ENCODE measurements around the gene TYSND1. TPM values are rescaled to one million over a fixed set of nuclear protein-coding genes. Genes with fewer than 3 reads are reported as not detected.

Gene TYSND1
- total RNA-seq, 2 donors from 2014 or later: 13.1 to 23.8 TPM

DNA sequence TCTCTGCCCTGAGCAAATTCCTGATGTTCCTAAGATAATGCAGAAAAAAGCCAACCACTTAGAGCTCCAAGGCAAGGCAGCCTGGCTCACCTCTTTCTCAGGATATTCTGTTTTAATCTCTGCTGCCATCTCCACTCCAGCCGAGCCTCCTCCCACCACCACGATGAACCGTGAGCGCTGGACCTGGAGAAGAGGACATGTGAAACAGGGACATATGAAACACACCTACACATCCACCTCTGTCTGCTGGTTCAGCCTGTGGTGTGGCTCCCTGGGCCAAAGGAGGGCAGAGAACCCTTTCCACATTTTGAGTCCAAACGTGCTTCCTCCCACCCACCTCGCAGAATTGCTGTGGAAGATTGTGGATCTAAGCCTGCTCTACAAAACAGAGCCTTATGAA is 26.1 kb downstream of the TYSND1 start:
- Histone ChIP-seq H3K4me1 (no peaks in the 10 kb centered on the region), H3K9ac (ENCODE audit: low read depth in 2 of 2, low read length in 2 of 2) (no peak overlapping the region), H3K27me3 (no peaks in the 10 kb centered on the region), H3K36me3 (no peaks in the 10 kb centered on the region), H3K4me3 (no peak overlapping the region), H3K27ac (no peak overlapping the region), H3K9me3 (no peaks in the 10 kb centered on the region)
- intact Hi-C loops (cut with DNase I): no loop called here
- TF ChIP-seq, protein P1, sequence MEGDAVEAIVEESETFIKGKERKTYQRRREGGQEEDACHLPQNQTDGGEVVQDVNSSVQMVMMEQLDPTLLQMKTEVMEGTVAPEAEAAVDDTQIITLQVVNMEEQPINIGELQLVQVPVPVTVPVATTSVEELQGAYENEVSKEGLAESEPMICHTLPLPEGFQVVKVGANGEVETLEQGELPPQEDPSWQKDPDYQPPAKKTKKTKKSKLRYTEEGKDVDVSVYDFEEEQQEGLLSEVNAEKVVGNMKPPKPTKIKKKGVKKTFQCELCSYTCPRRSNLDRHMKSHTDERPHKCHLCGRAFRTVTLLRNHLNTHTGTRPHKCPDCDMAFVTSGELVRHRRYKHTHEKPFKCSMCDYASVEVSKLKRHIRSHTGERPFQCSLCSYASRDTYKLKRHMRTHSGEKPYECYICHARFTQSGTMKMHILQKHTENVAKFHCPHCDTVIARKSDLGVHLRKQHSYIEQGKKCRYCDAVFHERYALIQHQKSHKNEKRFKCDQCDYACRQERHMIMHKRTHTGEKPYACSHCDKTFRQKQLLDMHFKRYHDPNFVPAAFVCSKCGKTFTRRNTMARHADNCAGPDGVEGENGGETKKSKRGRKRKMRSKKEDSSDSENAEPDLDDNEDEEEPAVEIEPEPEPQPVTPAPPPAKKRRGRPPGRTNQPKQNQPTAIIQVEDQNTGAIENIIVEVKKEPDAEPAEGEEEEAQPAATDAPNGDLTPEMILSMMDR (IDR thresholded peaks at IDR 0.05): no peak
- DNase-seq: no peak

DNA sequence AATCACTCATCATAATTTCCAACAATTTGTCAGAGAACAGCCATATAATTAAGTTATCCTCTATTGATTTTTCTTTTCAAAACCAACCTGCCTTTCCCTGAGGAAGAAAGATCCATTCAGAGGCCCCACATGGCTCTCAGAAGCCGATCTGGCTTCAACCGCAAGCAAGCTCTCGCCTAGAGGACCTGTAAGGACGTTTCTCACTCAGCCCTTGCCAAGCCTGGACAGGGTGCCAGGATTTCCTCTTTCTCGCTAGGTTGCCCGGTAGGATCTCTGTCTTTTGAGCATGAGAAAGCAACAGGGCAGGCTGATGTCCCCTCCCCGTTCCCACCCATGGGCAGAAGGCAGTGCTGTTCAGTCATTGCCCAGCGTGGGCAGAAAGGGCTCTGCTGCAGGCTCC is 26.9 kb downstream of the TYSND1 start:
- H3K4me1 ChIP-seq: no peaks in the 10 kb centered on the region
- no peak overlapping the region for H3K27ac ChIP-seq
- H3K27me3 ChIP-seq: no peaks in the 10 kb centered on the region
- no peaks in the 10 kb centered on the region for H3K9me3 ChIP-seq
- TF ChIP-seq, protein P1 (IDR thresholded peaks at IDR 0.05): no peak
- DNase-seq: no peak
- no peak overlapping the region for H3K4me3 ChIP-seq
- intact Hi-C loops (cut with DNase I): no loop called here
- H3K9ac ChIP-seq (ENCODE audit: low read depth in 2 of 2, low read length in 2 of 2): no peak overlapping the region
- no peaks in the 10 kb centered on the region for H3K36me3 ChIP-seq

DNA sequence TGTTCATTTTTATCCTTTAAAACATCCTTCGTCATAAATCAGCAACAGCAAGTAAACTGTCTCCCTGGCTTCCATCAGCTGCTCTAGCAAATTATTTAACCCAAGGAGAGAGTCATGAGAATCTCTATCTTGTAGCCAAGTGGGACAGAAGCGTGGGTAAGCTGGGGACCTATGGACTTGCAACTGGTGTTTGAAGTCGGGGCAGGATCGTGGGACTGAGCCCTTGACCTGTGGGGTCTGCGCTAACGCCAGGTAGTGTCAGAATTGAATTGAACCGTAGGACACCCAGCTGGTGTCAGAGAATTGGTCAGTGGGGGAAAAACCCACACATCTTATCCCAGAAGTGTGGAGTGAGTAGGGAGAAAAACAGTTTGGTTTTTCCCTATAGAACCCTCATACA is 27.3 kb downstream of the TYSND1 start:
- Histone ChIP-seq H3K4me3 (no peak overlapping the region), H3K4me1 (no peaks in the 10 kb centered on the region), H3K27ac (no peak overlapping the region), H3K36me3 (no peaks in the 10 kb centered on the region), H3K9me3 (no peaks in the 10 kb centered on the region), H3K27me3 (no peaks in the 10 kb centered on the region), H3K9ac (ENCODE audit: low read depth in 2 of 2, low read length in 2 of 2) (no peak overlapping the region)
- TF ChIP-seq, protein P1 (IDR thresholded peaks at IDR 0.05): no peak
- intact Hi-C loops (cut with DNase I): no loop called here
- DNase-seq: no peak

DNA sequence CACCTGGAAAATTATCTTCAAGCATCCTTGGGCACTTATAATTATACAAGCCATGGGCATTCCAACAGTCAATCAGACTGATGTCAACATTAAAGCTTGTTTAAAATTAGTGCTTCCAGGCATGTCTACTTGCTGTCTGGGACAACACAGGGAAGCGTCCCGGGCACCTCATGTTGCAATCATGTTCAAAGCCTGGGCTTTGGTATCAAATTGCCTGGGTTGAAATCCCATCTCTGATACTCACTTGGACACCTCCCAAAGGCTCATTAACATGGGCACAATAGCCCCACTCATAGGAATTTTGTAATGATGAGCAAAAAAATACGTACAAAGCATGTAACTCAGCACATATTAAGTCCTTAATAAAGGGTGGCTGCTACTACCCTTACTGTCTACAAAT is 28.3 kb downstream of the TYSND1 start:
- DNase-seq: no peak
- Histone ChIP-seq H3K36me3 (no peaks in the 10 kb centered on the region), H3K9me3 (no peaks in the 10 kb centered on the region), H3K4me3 (no peak overlapping the region), H3K27me3 (no peaks in the 10 kb centered on the region), H3K27ac (no peak overlapping the region), H3K9ac (ENCODE audit: low read depth in 2 of 2, low read length in 2 of 2) (no peak overlapping the region), H3K4me1 (no peaks in the 10 kb centered on the region)
- intact Hi-C loops (cut with DNase I): no loop called here
- TF ChIP-seq, protein P1 (IDR thresholded peaks at IDR 0.05): no peak

DNA sequence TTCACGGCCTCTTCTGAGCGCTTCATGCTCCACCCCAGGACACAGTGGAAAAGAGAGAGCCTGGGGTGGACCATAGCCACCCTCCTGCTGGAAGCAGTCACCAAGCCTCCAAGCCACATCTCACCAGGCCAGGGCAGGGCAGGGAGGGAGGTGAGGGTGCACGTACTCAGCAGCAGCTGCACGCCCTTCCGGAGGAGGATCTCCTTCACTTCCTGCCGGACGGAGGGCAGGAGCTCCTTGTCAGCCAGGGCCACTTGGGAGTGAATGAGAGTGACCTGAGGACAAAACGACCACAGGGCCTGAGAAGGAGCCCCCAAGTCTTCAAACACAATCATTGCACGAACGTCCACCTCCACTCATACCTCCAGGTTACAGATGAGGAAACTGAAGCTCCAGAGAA is 28.9 kb downstream of the TYSND1 start:
- Histone ChIP-seq H3K4me1 (no peaks in the 10 kb centered on the region), H3K9me3 (no peaks in the 10 kb centered on the region), H3K36me3 (no peaks in the 10 kb centered on the region), H3K4me3 (no peak overlapping the region), H3K27ac (no peak overlapping the region), H3K27me3 (no peaks in the 10 kb centered on the region), H3K9ac (ENCODE audit: low read depth in 2 of 2, low read length in 2 of 2) (no peak overlapping the region)
- TF ChIP-seq, protein P1 (IDR thresholded peaks at IDR 0.05): no peak
- intact Hi-C loops (cut with DNase I): loop anchor here (2.0 kb wide), 1 partner anchor 29 kb away; the partner anchor contains the start of gene TYSND1
- DNase-seq: no peak
